GM10266 (cell line): ENCODE data around the gene RNPEPL1.
A peak's percentile ranks its signal among the peaks of the same experiment; 100 is the strongest.
"Not testable (repeated sequence)": the region's sequence is repeated elsewhere in the genome, so short reads cannot be mapped to it uniquely, and the experiment has no call there.

Source experiments
- DNase-seq: peaks from one replicate; pipeline ENCODE4 v3.0.0; 2012; ENCODE audit errors: extremely low spot score
- CTCF ChIP-seq: IDR thresholded peaks from 2 replicates; pipeline ENCODE4 v1.5.1; 2012; ENCODE audit warnings: mild to moderate bottlenecking, low read depth; ENCODE audit not compliant: control insufficient read depth, insufficient read depth; ENCODE audit errors: missing control alignments

RNPEPL1 gene

GRCh38 chr2:240560480-240561324 lies 7.6 kb upstream of the RNPEPL1 start:
- peak; percentile 98 for DNase-seq
- TF ChIP-seq CTCF, result no peak

- TF ChIP-seq CTCF, result no peak
- no peak for DNase-seq
Measured at GRCh38 chr2:240561325-240561971, 6.8 kb upstream of the RNPEPL1 start.

- DNase-seq, result not testable (repeated sequence)
Measured at GRCh38 chr2:240563231-240563630, 5.1 kb upstream of the RNPEPL1 start.

GRCh38 chr2:240563951-240564560 lies 4.2 kb upstream of the RNPEPL1 start:
- no peak for DNase-seq
- no peak for TF ChIP-seq CTCF

GRCh38 chr2:240564561-240565332 lies 3.5 kb upstream of the RNPEPL1 start:
- peak; percentile 22 for TF ChIP-seq CTCF
- no peak for DNase-seq

- peak; percentile 76 for DNase-seq
- TF ChIP-seq CTCF, result no peak
Measured at GRCh38 chr2:240565333-240566202, 2.7 kb upstream of the RNPEPL1 start.
